SK-N-MC (cell line): ENCODE measurements around the gene PSMA8.

ENCODE experiments used
- EZH2 ChIP-seq: fragments of 200-600 bp; sonication (generic); IDR thresholded peaks from one replicate; pipeline ENCODE4 v1.6.1; 2017; ENCODE audit warnings: antibody characterized with exemption
- POLR2AphosphoS5 ChIP-seq: IDR thresholded peaks from 2 replicates; pipeline ENCODE4 v1.6.1; 2012; ENCODE audit warnings: mild to moderate bottlenecking, low read depth, low read length, borderline replicate concordance

DNA sequence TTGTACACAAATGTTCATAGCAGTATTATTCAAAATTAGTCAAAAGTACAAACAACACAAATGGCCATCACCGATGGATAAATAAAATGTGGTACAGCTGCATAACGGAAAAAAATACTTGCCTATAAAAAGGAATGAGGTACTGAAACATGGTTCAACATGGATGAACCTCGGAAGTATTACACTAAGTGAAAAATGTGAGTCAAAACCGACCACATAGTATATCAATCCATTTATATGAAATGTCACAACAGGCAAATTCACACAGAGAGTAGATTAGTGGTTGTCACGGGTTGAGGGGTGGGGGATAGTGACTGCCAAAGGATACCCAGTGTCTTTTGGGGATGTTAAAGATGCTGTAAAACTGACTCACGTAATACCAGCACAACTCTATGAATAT, 46.7 kb upstream of the PSMA8 start:
- TF ChIP-seq EZH2 (no peak), POLR2AphosphoS5 (no peak)
